Common myeloid progenitor, CD34-positive (primary cell): ENCODE results near the gene TRIM29.
"Not testable (repeated sequence)": the region's sequence is repeated elsewhere in the genome, so short reads cannot be mapped to it uniquely, and the experiment has no call there.

Experiments used
- CTCF ChIA-PET: fragments of 350-600 bp; sonication (Branson Sonifier 250); formaldehyde crosslinking; loops from one replicate; lab custom pipeline; 2021; ENCODE audit warnings: antibody characterized with exemption; lab: Charles Lee
- POLR2A ChIA-PET: fragments of 350-600 bp; sonication (Branson Sonifier 250); formaldehyde crosslinking; loops from one replicate; lab custom pipeline; 2021; ENCODE audit warnings: antibody characterized with exemption; lab: Charles Lee
- DNase-seq, 3 donors: peaks; one replicate each; pipeline versions ENCODE4 v3.0.0 to v3.0.0-alpha.2; 2013
- H3K27ac ChIP-seq, 2 experiments: 1 replicate in 1 of 2; 2 replicates in 1 of 2; pipeline ENCODE4 v1.7.0; 2013; ENCODE audit warnings: inconsistent platforms in 2 of 2, low read length in 2 of 2, mild to moderate bottlenecking in 2 of 2, low read depth in 1 of 2, moderate library complexity in 1 of 2; ENCODE audit not compliant: severe bottlenecking in 2 of 2, insufficient read depth in 1 of 2, poor library complexity in 1 of 2
- H3K27me3 ChIP-seq, 5 experiments: replicated peaks in 2 of 5; 1 replicate in 3 of 5; 2 replicates in 2 of 5; pipeline versions ENCODE4 v1.6.1 to v1.7.0; 2013; ENCODE audit warnings: low read length in 4 of 5, mild to moderate bottlenecking in 2 of 5, moderate library complexity in 2 of 5, inconsistent platforms in 1 of 5; ENCODE audit not compliant: insufficient read depth in 5 of 5, control insufficient read depth in 4 of 5
- H3K36me3 ChIP-seq, 4 experiments: 1 replicate in 2 of 4; 2 replicates in 2 of 4; pipeline versions ENCODE4 v1.6.1 to v1.7.0; 2013; ENCODE audit warnings: low read length in 3 of 4, control low read depth in 1 of 4, mild to moderate bottlenecking in 1 of 4; ENCODE audit not compliant: control insufficient read depth in 4 of 4, insufficient read depth in 4 of 4
- H3K4me1 ChIP-seq, 4 experiments: 1 replicate in 3 of 4; 2 replicates in 1 of 4; pipeline versions ENCODE4 v1.6.1 to v1.7.1; 2013; ENCODE audit warnings: low read length in 3 of 4, mild to moderate bottlenecking in 3 of 4, control low read depth in 1 of 4, inconsistent platforms in 1 of 4, moderate library complexity in 1 of 4; ENCODE audit not compliant: control insufficient read depth in 4 of 4, insufficient read depth in 4 of 4; ENCODE audit errors: control extremely low read depth in 1 of 4
- H3K4me3 ChIP-seq, 7 experiments: 1 replicate in 4 of 7; 2 replicates in 3 of 7; pipeline versions ENCODE4 v1.5.1 to v1.7.0; 2013; ENCODE audit warnings: mild to moderate bottlenecking in 7 of 7, low read length in 6 of 7, moderate library complexity in 6 of 7, inconsistent platforms in 2 of 7, low read depth in 2 of 7, control low read depth in 1 of 7; ENCODE audit not compliant: insufficient read depth in 4 of 7, control insufficient read depth in 1 of 7; ENCODE audit errors: extremely low read depth in 1 of 7
- H3K9me3 ChIP-seq, 5 experiments: 1 replicate in 4 of 5; 2 replicates in 1 of 5; pipeline versions ENCODE4 v1.6.1 to v1.7.1; 2013; ENCODE audit warnings: low read length in 4 of 5, mild to moderate bottlenecking in 2 of 5, inconsistent platforms in 1 of 5, low read depth in 1 of 5, moderate library complexity in 1 of 5; ENCODE audit not compliant: control insufficient read depth in 4 of 5, insufficient read depth in 2 of 5; ENCODE audit errors: control extremely low read depth in 1 of 5
- WGBS: methylation state at CpG from one replicate; pipeline ENCODE4 v1.1.5; 2013; ENCODE audit not compliant: insufficient coverage; 5-methylcytosine and 5-hydroxymethylcytosine counted together

Gene TRIM29

GRCh38 chr11:120180063-120180462 lies 42.1 kb upstream of the TRIM29 start:
- not testable (repeated sequence) for H3K4me3 ChIP-seq, H3K27me3 ChIP-seq, DNase-seq, H3K9me3 ChIP-seq, H3K36me3 ChIP-seq, H3K27ac ChIP-seq
- ChIA-PET CTCF (interaction anchor here (1.2 to 6.1 kb wide), 6 partner anchors 9 to 60 kb away, joined by 3 to 103 read pairs (median 10); partner anchors contain the start of gene POU2F3), POLR2A (interaction anchor here (0.9 kb wide), 1 partner anchor 32 kb away, joined by 3 read pairs; no protein-coding TSS in a partner anchor)
- H3K4me1 ChIP-seq, result peaks cover 0 to 18% (median 2%) of the 10 kb centered on the region in 4 experiments
- WGBS, result 100% methylated on average over 6 of the region's 6 CpGs

- 100% methylated on average over 9 of the region's 10 CpGs for WGBS
- Histone ChIP-seq H3K4me3 (no peak overlapping the region), H3K9me3 (no peaks in the 10 kb centered on the region), H3K27ac (no peak overlapping the region), H3K27me3 (peaks cover 0 to 3% (median 0%) of the 10 kb centered on the region in 5 experiments), H3K4me1 (peaks cover 0 to 22% (median 2%) of the 10 kb centered on the region in 4 experiments), H3K36me3 (no peaks in the 10 kb centered on the region)
- ChIA-PET POLR2A (interaction anchor here (0.9 kb wide), 1 partner anchor 33 kb away, joined by 3 read pairs; no protein-coding TSS in a partner anchor), CTCF (interaction anchor here (1.2 to 6.1 kb wide), 6 partner anchors 10 to 61 kb away, joined by 3 to 103 read pairs (median 8); partner anchors contain the start of gene POU2F3)
- DNase-seq, result no peak
These were observed 41.3 kb upstream of the TRIM29 start for GRCh38 chr11:120179057-120179672.

- H3K9me3 ChIP-seq, result no peaks in the 10 kb centered on the region
- peaks cover 0 to 3% (median 0%) of the 10 kb centered on the region in 5 experiments for H3K27me3 ChIP-seq
- no peak overlapping the region for H3K4me3 ChIP-seq
- WGBS, result 95% methylated on average over 4 of the region's 5 CpGs
- POLR2A ChIA-PET, result no interaction called here
- H3K36me3 ChIP-seq, result no peaks in the 10 kb centered on the region
- DNase-seq, result no peak
- H3K4me1 ChIP-seq, result peaks cover 0 to 22% (median 2%) of the 10 kb centered on the region in 4 experiments
- H3K27ac ChIP-seq, result no peak overlapping the region
- CTCF ChIA-PET, result interaction anchor here (1.2 to 6.1 kb wide), 5 partner anchors 10 to 124 kb away, joined by 4 to 103 read pairs (median 8); no protein-coding TSS in a partner anchor
These were observed 40.7 kb upstream of the TRIM29 start for GRCh38 chr11:120178561-120179056.

- Histone ChIP-seq H3K4me3 (no peak overlapping the region), H3K27ac (no peak overlapping the region), H3K36me3 (no peaks in the 10 kb centered on the region), H3K27me3 (peaks cover 0 to 21% (median 8%) of the 10 kb centered on the region in 5 experiments), H3K9me3 (no peaks in the 10 kb centered on the region), H3K4me1 (peaks cover 0 to 18% (median 10%) of the 10 kb centered on the region in 4 experiments)
- 85% methylated on average over 3 of the region's 4 CpGs for WGBS
- ChIA-PET POLR2A (no interaction called here), CTCF (interaction anchor here (0.7 to 14.9 kb wide), 6 partner anchors 10 to 128 kb away, joined by 3 to 326 read pairs (median 4); no protein-coding TSS in a partner anchor)
- DNase-seq, result no peak
These were observed 37.0 kb upstream of the TRIM29 start for GRCh38 chr11:120174866-120175265.

- H3K4me3 ChIP-seq, result no peak overlapping the region
- no peaks in the 10 kb centered on the region for H3K9me3 ChIP-seq
- CTCF ChIA-PET, result interaction anchor here (14.9 kb wide), 1 partner anchor 55 kb away, joined by 326 read pairs; no protein-coding TSS in a partner anchor
- POLR2A ChIA-PET, result no interaction called here
- DNase-seq, result no peak
- 77% methylated on average over 5 of the region's 5 CpGs for WGBS
- no peaks in the 10 kb centered on the region for H3K36me3 ChIP-seq
- H3K27ac ChIP-seq, result no peak overlapping the region
- H3K27me3 ChIP-seq, result peaks cover 0 to 29% (median 11%) of the 10 kb centered on the region in 5 experiments
- H3K4me1 ChIP-seq, result peaks cover 0 to 24% (median 20%) of the 10 kb centered on the region in 4 experiments
These were observed 35.9 kb upstream of the TRIM29 start for GRCh38 chr11:120173807-120174206.

- H3K9me3 ChIP-seq, result no peaks in the 10 kb centered on the region
- peak overlapping the region in 1 of 7 experiments; percentile 3 for H3K4me3 ChIP-seq
- H3K36me3 ChIP-seq, result no peaks in the 10 kb centered on the region
- DNase-seq, result no peak
- no peak overlapping the region for H3K27ac ChIP-seq
- peaks cover 0 to 36% (median 17%) of the 10 kb centered on the region in 5 experiments for H3K27me3 ChIP-seq
- POLR2A ChIA-PET, result no interaction called here
- 72% methylated on average over 9 of the region's 11 CpGs for WGBS
- peaks cover 0 to 28% (median 26%) of the 10 kb centered on the region in 4 experiments for H3K4me1 ChIP-seq
- CTCF ChIA-PET, result interaction anchor here (0.9 to 14.9 kb wide), 6 partner anchors 8 to 128 kb away, joined by 3 to 326 read pairs (median 12); no protein-coding TSS in a partner anchor
These were observed 35.2 kb upstream of the TRIM29 start for GRCh38 chr11:120173019-120173705.
